Esophagus squamous epithelium (tissue), 5 donors: Measurements from ENCODE around the gene SPAAR. TPM values are rescaled to one million over a fixed set of nuclear protein-coding genes. Genes with fewer than 3 reads are reported as not detected.

ENCODE experiments used
- DNase-seq: peaks from one replicate; lab custom pipeline; 2025; lab: John Stamatoyannopoulos, UW
- H3K27ac ChIP-seq, 4 donors: fragments of 200-600 bp; sonication (generic); one replicate each; pipeline ENCODE4 v1.5.1; 2016 to 2019; ENCODE audit warnings: mild to moderate bottlenecking in 1 of 4
- H3K27me3 ChIP-seq, 4 donors: fragments of 200-600 bp; sonication (generic); 1 replicate in 3 of 4; 2 replicates in 1 of 4; pipeline versions ENCODE4 v1.5.1 to v1.6.0; 2017 to 2021; ENCODE audit warnings: antibody characterized with exemption in 1 of 4
- H3K36me3 ChIP-seq, 3 donors: fragments of 200-600 bp; sonication (generic); one replicate each; pipeline ENCODE4 v1.5.1; 2016 to 2019
- H3K4me1 ChIP-seq, 3 donors: fragments of 200-600 bp; sonication (generic); one replicate each; pipeline ENCODE4 v1.5.1; 2017 to 2019
- H3K4me3 ChIP-seq, 4 donors: fragments of 200-600 bp; sonication (generic); 1 replicate in 3 of 4; 2 replicates in 1 of 4; pipeline ENCODE4 v1.5.1; 2016 to 2019; ENCODE audit warnings: mild to moderate bottlenecking in 2 of 4, moderate library complexity in 1 of 4
- H3K9me3 ChIP-seq, 3 donors: fragments of 200-600 bp; sonication (generic); one replicate each; pipeline ENCODE4 v1.5.1; 2016 to 2019
- CTCF ChIP-seq, 6 experiments: fragments of 450-650 bp in 4 of 6; fragments of 200-600 bp in 2 of 6; sonication (generic) in 2 of 6; IDR thresholded peaks; one replicate each; pipeline ENCODE4 v1.5.1; 2016 to 2019; ENCODE audit warnings: antibody characterized with exemption in 6 of 6, mild to moderate bottlenecking in 4 of 6, moderate library complexity in 4 of 6
- POLR2A ChIP-seq, 4 donors: fragments of 450-650 bp; IDR thresholded peaks; one replicate each; pipeline ENCODE4 v1.6.1; 2017; ENCODE audit warnings: antibody characterized with exemption in 4 of 4, mild to moderate bottlenecking in 4 of 4, moderate library complexity in 3 of 4
- WGBS, 2 donors: methylation state at CpG; one replicate each; pipeline ENCODE4 v1.1.5; 2018; 5-methylcytosine and 5-hydroxymethylcytosine counted together
- intact Hi-C: fragments of 100-400 bp; cut with DNase I; formaldehyde crosslinking; loops from one replicate; pipeline ENCODE4 v1.15.0; 2022
- total RNA-seq, 4 donors: library from RNA; depleted of rRNA; stranded (reverse); fragments of >200 nt; gene quantifications; one replicate each; pipeline ENCODE4 v1.1.0, GENCODE V29; 2016
- donor health status: DM: yes; HTN: yes; CAD: no.

SPAAR gene
- total RNA-seq, 4 donors from 2014 or later = 0.22 to 1.1 TPM; not detected in 2

DNA sequence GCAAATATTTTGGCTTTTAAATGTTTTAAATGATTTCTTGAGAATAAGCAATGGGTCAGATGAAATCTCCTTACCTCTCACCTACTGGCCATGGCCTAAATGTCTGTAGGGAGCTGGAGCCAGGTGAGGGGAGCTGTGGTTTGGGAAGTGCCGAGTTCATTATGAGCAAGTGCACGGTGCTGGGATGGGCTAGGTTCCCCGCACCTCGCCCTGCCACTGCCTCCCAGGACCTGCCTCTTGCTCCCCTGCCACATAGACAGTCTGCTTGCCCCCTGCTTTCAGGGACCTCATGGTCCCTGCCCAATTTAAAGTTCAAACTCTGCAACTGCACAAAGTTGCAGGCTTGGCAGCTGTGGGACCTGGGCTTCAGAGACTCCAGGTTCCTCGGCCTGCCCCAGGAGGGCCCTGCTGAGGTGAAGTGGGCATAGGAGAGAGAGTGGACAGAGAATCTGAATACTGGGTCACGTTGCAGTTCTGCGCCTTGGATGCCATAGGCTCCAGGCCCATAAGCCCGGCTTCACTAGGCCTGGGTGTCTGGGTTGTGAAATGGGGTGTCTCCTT is 44.5 kb upstream of the SPAAR start:
- Histone ChIP-seq H3K4me3 (no peak overlapping the region), H3K36me3 (no peaks in the 10 kb centered on the region), H3K27me3 (peaks cover 0 to 95% (median 0%) of the 10 kb centered on the region in 4 donors), H3K9me3 (no peaks in the 10 kb centered on the region), H3K27ac (no peak overlapping the region), H3K4me1 (no peaks in the 10 kb centered on the region)
- no peak for DNase-seq
- intact Hi-C loops = no loop called here
- TF ChIP-seq CTCF (IDR thresholded peaks at IDR 0.05) = no peak
- no peak for TF ChIP-seq POLR2A (IDR thresholded peaks at IDR 0.05)
- 79 to 84% methylated on average over 6 to 7 of the region's 8 CpGs for WGBS, 2 donors

GRCh38 chr9:35867538-35867937 is 41.8 kb upstream of the SPAAR start:
- peaks cover 0 to 80% (median 0%) of the 10 kb centered on the region in 4 donors for H3K27me3 ChIP-seq
- 81 to 90% methylated on average over 2 to 3 of the region's 4 CpGs for WGBS, 2 donors
- no peak for TF ChIP-seq POLR2A (IDR thresholded peaks at IDR 0.05)
- TF ChIP-seq CTCF (IDR thresholded peaks at IDR 0.05) = no peak
- H3K27ac ChIP-seq = no peak overlapping the region
- H3K9me3 ChIP-seq = no peaks in the 10 kb centered on the region
- peaks cover 0 to 7% (median 0%) of the 10 kb centered on the region in 3 donors for H3K4me1 ChIP-seq
- DNase-seq = no peak
- no peaks in the 10 kb centered on the region for H3K36me3 ChIP-seq
- intact Hi-C loops = no loop called here
- H3K4me3 ChIP-seq = no peak overlapping the region

- WGBS, 2 donors = 67 to 70% methylated on average over 2 of the region's 2 CpGs
- H3K9me3 ChIP-seq = no peaks in the 10 kb centered on the region
- peaks cover 0 to 7% (median 0%) of the 10 kb centered on the region in 3 donors for H3K4me1 ChIP-seq
- H3K36me3 ChIP-seq = no peaks in the 10 kb centered on the region
- intact Hi-C loops = no loop called here
- no peak overlapping the region for H3K4me3 ChIP-seq
- peaks cover 0 to 66% (median 0%) of the 10 kb centered on the region in 4 donors for H3K27me3 ChIP-seq
- DNase-seq = no peak
- TF ChIP-seq CTCF (IDR thresholded peaks at IDR 0.05) (no peak), POLR2A (IDR thresholded peaks at IDR 0.05) (no peak)
- H3K27ac ChIP-seq = no peak overlapping the region
Observed at GRCh38 chr9:35868933-35869332, 40.4 kb upstream of the SPAAR start.

DNA sequence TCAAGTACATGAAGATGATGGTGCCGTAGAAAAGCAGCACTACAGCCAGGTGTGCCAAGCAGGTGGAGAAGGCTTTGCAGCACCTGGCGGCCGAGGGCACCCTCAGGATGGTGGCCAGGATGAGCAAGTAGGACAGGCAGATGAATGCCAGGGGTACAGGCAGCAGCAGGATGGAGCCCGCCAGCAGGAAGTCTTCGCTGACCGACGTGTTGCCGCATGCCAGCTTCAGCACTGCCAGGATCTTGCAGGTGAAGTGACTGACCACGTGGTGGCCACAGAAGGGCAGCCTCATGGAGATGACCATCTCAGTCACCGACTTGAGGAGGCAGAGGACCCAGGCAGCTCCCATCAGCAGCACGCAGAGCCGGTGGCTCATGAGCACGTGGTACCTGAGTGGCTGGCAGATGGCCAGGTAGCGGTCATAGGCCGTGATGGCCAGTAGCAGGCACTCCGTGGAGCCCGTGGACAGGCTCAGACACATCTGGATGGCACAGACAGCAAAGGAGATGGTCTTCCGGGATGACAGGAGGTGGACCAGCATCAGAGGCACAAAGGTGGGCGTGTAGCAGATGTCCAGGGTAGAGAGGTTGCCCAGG is 39.6 kb upstream of the SPAAR start:
- intact Hi-C loops = no loop called here
- WGBS, 2 donors = 53 to 67% methylated on average over 7 to 9 of the region's 19 CpGs

More for the DNA sequence above, 39.6 kb upstream of the SPAAR start:
- TF ChIP-seq POLR2A (IDR thresholded peaks at IDR 0.05) (no peak), CTCF (IDR thresholded peaks at IDR 0.05) (no peak)
- H3K36me3 ChIP-seq = no peaks in the 10 kb centered on the region
- H3K27ac ChIP-seq = no peak overlapping the region
- H3K4me1 ChIP-seq = peaks cover 0 to 7% (median 0%) of the 10 kb centered on the region in 3 donors
- peaks cover 0 to 59% (median 0%) of the 10 kb centered on the region in 4 donors for H3K27me3 ChIP-seq
- H3K4me3 ChIP-seq = no peak overlapping the region
- no peak for DNase-seq
- H3K9me3 ChIP-seq = no peaks in the 10 kb centered on the region
